Peyer's patch (tissue), 4 donors: ENCODE results near the gene PPP2R5E.

Experiments
- CTCF ChIP-seq, 6 experiments: fragments of 450-650 bp in 4 of 6; fragments of 200-600 bp in 2 of 6; sonication (generic) in 1 of 6; IDR thresholded peaks; one replicate each; pipeline ENCODE4 v1.5.1; 2017 to 2019; ENCODE audit warnings: antibody characterized with exemption in 6 of 6, mild to moderate bottlenecking in 3 of 6, moderate library complexity in 1 of 6
- POLR2A ChIP-seq, 2 donors: fragments of 450-650 bp; IDR thresholded peaks; one replicate each; pipeline ENCODE4 v1.5.1; 2017; ENCODE audit warnings: antibody characterized with exemption in 2 of 2, mild to moderate bottlenecking in 2 of 2, moderate library complexity in 2 of 2

GRCh38 chr14:63378444-63378843 is 164.7 kb downstream of the PPP2R5E start:
- TF ChIP-seq CTCF (IDR thresholded peaks at IDR 0.05) = no peak
- no peak for TF ChIP-seq POLR2A (IDR thresholded peaks at IDR 0.05)
